GM21447 (cell line): ENCODE data around the gene PUSL1.
A peak's percentile ranks its signal among the peaks of the same experiment; 100 is the strongest.

Experiments used
- ATAC-seq: cut with Tn5 transposase; IDR thresholded peaks from one replicate; pipeline ENCODE4 v1.9.1; 2021; ENCODE audit not compliant: unreplicated experiment

PUSL1 gene

GRCh38 chr1:1321477-1321876, 13.1 kb downstream of the PUSL1 start:
- ATAC-seq: no peak

- ATAC-seq: no peak
Measured at GRCh38 chr1:1322418-1322817, 14.0 kb downstream of the PUSL1 start.

GRCh38 chr1:1322952-1323351, 14.6 kb downstream of the PUSL1 start:
- ATAC-seq: no peak

- peak; percentile 18 for ATAC-seq
Measured at GRCh38 chr1:1324084-1324523, 15.7 kb downstream of the PUSL1 start.

- ATAC-seq: peak; percentile 59
Measured at GRCh38 chr1:1324524-1325287, 16.3 kb downstream of the PUSL1 start, which contains the start of the genes CPTP and INTS11. Gene CPTP (plus strand): TSS chr1:1324802. CDS start chr1:1326911, 2,109 bp downstream. Gene INTS11 (minus strand): TSS chr1:1324660. CDS start chr1:1324608, 52 bp downstream.

GRCh38 chr1:1325288-1326074, 17.1 kb downstream of the PUSL1 start:
- no peak for ATAC-seq

- no peak for ATAC-seq
Measured at GRCh38 chr1:1326075-1326605, 17.7 kb downstream of the PUSL1 start.

- ATAC-seq: no peak
Measured at GRCh38 chr1:1327291-1327690, 18.9 kb downstream of the PUSL1 start.

GRCh38 chr1:1328254-1328653, 19.9 kb downstream of the PUSL1 start:
- ATAC-seq: no peak

- ATAC-seq: no peak
Measured at GRCh38 chr1:1329304-1330210, 21.2 kb downstream of the PUSL1 start.

GRCh38 chr1:1330366-1331067, 22.1 kb downstream of the PUSL1 start:
- ATAC-seq: no peak

GRCh38 chr1:1331068-1331965, 22.9 kb downstream of the PUSL1 start, which contains the start of gene TAS1R3:
Gene TAS1R3 (plus strand): TSS chr1:1331280. CDS start chr1:1331346, 66 bp downstream.
- ATAC-seq: no peak

- no peak for ATAC-seq
Measured at GRCh38 chr1:1332031-1332755, 23.8 kb downstream of the PUSL1 start.

GRCh38 chr1:1332774-1333480, 24.5 kb downstream of the PUSL1 start:
- ATAC-seq: no peak

- ATAC-seq: no peak
Measured at GRCh38 chr1:1333551-1334241, 25.3 kb downstream of the PUSL1 start.

- no peak for ATAC-seq
Measured at GRCh38 chr1:1334835-1335234, 26.4 kb downstream of the PUSL1 start.

GRCh38 chr1:1335283-1335682, 26.9 kb downstream of the PUSL1 start:
- no peak for ATAC-seq
